HEK293 (cell line): ENCODE data around the gene MFAP1.

Source experiments
- CTCF ChIA-PET: fragments of 350-600 bp; formaldehyde crosslinking; extraction: SDS; loops from one replicate; lab custom pipeline; 2021; ENCODE audit warnings: antibody characterized with exemption; lab: Yijun Ruan, JAX
- POLR2A ChIA-PET: fragments of 300-600 bp; formaldehyde crosslinking; extraction: SDS; loops from one replicate; lab custom pipeline; 2020; ENCODE audit warnings: antibody characterized with exemption, inconsistent platforms; lab: Yijun Ruan, JAX
- H3K27ac ChIP-seq: fragments of 200-500 bp; sonication (Bioruptor generic); 2 replicates; pipeline ENCODE4 v1.5.1; 2014; ENCODE audit warnings: low read depth, low read length, control low read depth, inconsistent platforms; ENCODE audit errors: extremely low read depth
- H3K36me3 ChIP-seq, 2 experiments: fragments of 200-500 bp in 1 of 2; sonication (Bioruptor generic) in 1 of 2; 1 replicate in 1 of 2; 2 replicates in 1 of 2; pipeline ENCODE4 v1.5.1; 2014 to 2017; ENCODE audit warnings: inconsistent platforms in 2 of 2, low read length in 2 of 2; ENCODE audit not compliant: control insufficient read depth in 2 of 2, insufficient read depth in 1 of 2
- H3K4me1 ChIP-seq: fragments of 200-500 bp; sonication (Bioruptor generic); 2 replicates; pipeline ENCODE4 v1.5.1; 2014; ENCODE audit warnings: mild to moderate bottlenecking, low read length, inconsistent platforms; ENCODE audit not compliant: control insufficient read depth, insufficient read depth
- H3K4me3 ChIP-seq: 2 replicates; pipeline ENCODE4 v1.5.1; 2011; ENCODE audit warnings: low read depth, mild to moderate bottlenecking, control low read depth, low read length, moderate library complexity
- H3K9me3 ChIP-seq: fragments of 200-500 bp; sonication (Bioruptor generic); 2 replicates; pipeline ENCODE4 v1.5.1; 2014; ENCODE audit warnings: low read depth, low read length, inconsistent platforms; ENCODE audit not compliant: control insufficient read depth, insufficient read depth
- BCL11A ChIP-seq: fragments of 450-650 bp; formaldehyde crosslinking; IDR thresholded peaks from 2 replicates; pipeline ENCODE4 v1.5.1; 2016; ENCODE audit warnings: low read depth, missing biosample characterization, missing genetic modification characterization
- GLI4 ChIP-seq: fragments of 450-650 bp; formaldehyde crosslinking; IDR thresholded peaks from 2 replicates; pipeline ENCODE4 v1.5.1; 2016; ENCODE audit warnings: missing biosample characterization, missing genetic modification characterization
- IKZF3 ChIP-seq: fragments of 450-650 bp; IDR thresholded peaks from 2 replicates; pipeline ENCODE4 v1.5.0; 2018; ENCODE audit warnings: missing biosample characterization, mild to moderate bottlenecking, missing genetic modification characterization, moderate library complexity
- KLF10 ChIP-seq: fragments of 450-650 bp; IDR thresholded peaks from 2 replicates; pipeline ENCODE4 v1.5.1; 2018; ENCODE audit warnings: missing biosample characterization, mild to moderate bottlenecking, missing genetic modification characterization
- KLF9 ChIP-seq: fragments of 450-650 bp; formaldehyde crosslinking; IDR thresholded peaks from 2 replicates; pipeline ENCODE4 v1.5.1; 2016; ENCODE audit warnings: missing biosample characterization, missing genetic modification characterization, low read depth
- MZF1 ChIP-seq: fragments of 450-650 bp; formaldehyde crosslinking; IDR thresholded peaks from 2 replicates; pipeline ENCODE4 v1.5.1; 2017; ENCODE audit warnings: missing biosample characterization, missing genetic modification characterization, borderline replicate concordance
- REPIN1 ChIP-seq: fragments of 450-650 bp; formaldehyde crosslinking; IDR thresholded peaks from 2 replicates; pipeline ENCODE4 v1.5.1; 2017; ENCODE audit warnings: missing biosample characterization, missing genetic modification characterization, low read depth
- SALL2 ChIP-seq: fragments of 450-650 bp; formaldehyde crosslinking; IDR thresholded peaks from 2 replicates; pipeline ENCODE4 v1.5.0; 2017; ENCODE audit warnings: missing biosample characterization, mild to moderate bottlenecking, missing genetic modification characterization, borderline replicate concordance
- SCRT1 ChIP-seq: fragments of 450-650 bp; formaldehyde crosslinking; IDR thresholded peaks from 2 replicates; pipeline ENCODE4 v1.5.1; 2016; ENCODE audit warnings: missing biosample characterization, missing genetic modification characterization, borderline replicate concordance
- ZBTB8A ChIP-seq: fragments of 450-650 bp; formaldehyde crosslinking; IDR thresholded peaks from 2 replicates; pipeline ENCODE4 v1.5.1; 2016; ENCODE audit warnings: missing biosample characterization, missing genetic modification characterization
- ZFP3 ChIP-seq: fragments of 450-650 bp; formaldehyde crosslinking; IDR thresholded peaks from 2 replicates; pipeline ENCODE4 v1.5.1; 2016; ENCODE audit warnings: low read depth, missing biosample characterization, missing genetic modification characterization
- ZNF132 ChIP-seq: fragments of 450-650 bp; formaldehyde crosslinking; IDR thresholded peaks from 2 replicates; pipeline ENCODE4 v1.5.1; 2017; ENCODE audit warnings: missing biosample characterization, missing genetic modification characterization, borderline replicate concordance
- ZNF146 ChIP-seq: fragments of 450-650 bp; formaldehyde crosslinking; IDR thresholded peaks from 2 replicates; pipeline ENCODE4 v1.5.1; 2016; ENCODE audit warnings: missing biosample characterization, missing genetic modification characterization
- ZNF2 ChIP-seq: fragments of 450-650 bp; formaldehyde crosslinking; IDR thresholded peaks from 2 replicates; pipeline ENCODE4 v1.5.1; 2016; ENCODE audit warnings: missing biosample characterization, missing genetic modification characterization
- ZNF221 ChIP-seq: fragments of 450-650 bp; formaldehyde crosslinking; IDR thresholded peaks from 2 replicates; pipeline ENCODE4 v1.5.1; 2017; ENCODE audit warnings: missing biosample characterization, missing genetic modification characterization, borderline replicate concordance
- ZNF311 ChIP-seq: fragments of 450-650 bp; formaldehyde crosslinking; IDR thresholded peaks from 2 replicates; pipeline ENCODE4 v1.5.1; 2017; ENCODE audit warnings: missing biosample characterization, missing genetic modification characterization, borderline replicate concordance
- ZNF423 ChIP-seq: fragments of 450-650 bp; formaldehyde crosslinking; IDR thresholded peaks from 2 replicates; pipeline ENCODE4 v1.5.1; 2016; ENCODE audit warnings: missing biosample characterization, missing genetic modification characterization
- ZNF521 ChIP-seq: fragments of 450-650 bp; formaldehyde crosslinking; IDR thresholded peaks from 2 replicates; pipeline ENCODE4 v1.5.1; 2017; ENCODE audit warnings: missing biosample characterization, mild to moderate bottlenecking, missing genetic modification characterization
- ZNF561 ChIP-seq: fragments of 450-650 bp; IDR thresholded peaks from 2 replicates; pipeline ENCODE4 v1.5.1; 2018; ENCODE audit warnings: missing biosample characterization, missing genetic modification characterization, borderline replicate concordance
- ZNF600 ChIP-seq: fragments of 450-650 bp; formaldehyde crosslinking; IDR thresholded peaks from 2 replicates; pipeline ENCODE4 v1.5.1; 2016; ENCODE audit warnings: missing biosample characterization, missing genetic modification characterization
- ZNF610 ChIP-seq: fragments of 450-650 bp; formaldehyde crosslinking; IDR thresholded peaks from 2 replicates; pipeline ENCODE4 v1.5.1; 2016; ENCODE audit warnings: missing biosample characterization, missing genetic modification characterization, borderline replicate concordance
- ZNF658 ChIP-seq: fragments of 450-650 bp; formaldehyde crosslinking; IDR thresholded peaks from 2 replicates; pipeline ENCODE4; 2016; ENCODE audit warnings: missing biosample characterization, missing genetic modification characterization
- ZNF664 ChIP-seq: fragments of 450-650 bp; formaldehyde crosslinking; IDR thresholded peaks from 2 replicates; pipeline ENCODE4 v1.5.1; 2016; ENCODE audit warnings: missing biosample characterization, missing genetic modification characterization
- ZNF707 ChIP-seq: fragments of 450-650 bp; formaldehyde crosslinking; IDR thresholded peaks from 2 replicates; pipeline ENCODE4 v1.5.1; 2016; ENCODE audit warnings: missing biosample characterization, missing genetic modification characterization
- ZNF785 ChIP-seq: fragments of 450-650 bp; formaldehyde crosslinking; IDR thresholded peaks from 2 replicates; pipeline ENCODE4 v1.5.1; 2016; ENCODE audit warnings: missing biosample characterization, missing genetic modification characterization
- ZNF837 ChIP-seq: fragments of 450-650 bp; formaldehyde crosslinking; IDR thresholded peaks from 2 replicates; pipeline ENCODE4 v1.5.1; 2016; ENCODE audit warnings: missing biosample characterization, missing genetic modification characterization
- ZNF843 ChIP-seq: fragments of 450-650 bp; formaldehyde crosslinking; IDR thresholded peaks from 2 replicates; pipeline ENCODE4 v1.5.1; 2016; ENCODE audit warnings: missing biosample characterization, missing genetic modification characterization
- ZXDB ChIP-seq: fragments of 450-650 bp; formaldehyde crosslinking; IDR thresholded peaks from 2 replicates; pipeline ENCODE4 v1.5.1; 2016; ENCODE audit warnings: missing biosample characterization, missing genetic modification characterization
- TF ChIP-seq, protein P1 (sequence below): fragments of 450-650 bp; formaldehyde crosslinking; IDR thresholded peaks from 2 replicates; pipeline ENCODE4 v1.5.1; 2016; ENCODE audit warnings: missing biosample characterization, missing genetic modification characterization
- TF ChIP-seq, protein P2 (sequence below): fragments of 450-650 bp; formaldehyde crosslinking; conservative IDR thresholded peaks from 2 replicates; pipeline ENCODE4 v1.5.1; 2016; ENCODE audit warnings: low read depth, missing biosample characterization, missing genetic modification characterization
- TF ChIP-seq, protein P3 (sequence below): fragments of 450-650 bp; formaldehyde crosslinking; IDR thresholded peaks from 2 replicates; pipeline ENCODE4 v1.5.1; 2016; ENCODE audit warnings: missing biosample characterization, missing genetic modification characterization

Gene MFAP1

GRCh38 chr15:43800286-43801141 lies 24.0 kb downstream of the MFAP1 start, which contains the start of gene HYPK:
Gene HYPK (plus strand): TSS chr15:43800599. CDS start chr15:43800623, 24 bp downstream.
- Histone ChIP-seq H3K4me3 (peak within 1 kb of the TSS; percentile 88), H3K27ac (peak within 1 kb of the TSS; percentile 65), H3K9me3 (no peaks in the 10 kb centered on the region), H3K4me1 (0 out of 2 replicates have a peak, but pooled peaks cover 3% of the 10 kb centered on the region), H3K36me3 (peaks cover 5 to 70% of the 10 kb centered on the region in 2 experiments)
- ChIA-PET POLR2A (interaction anchor here (0.9 to 2.1 kb wide), 4 partner anchors 9 to 24 kb away, joined by 4 to 12 read pairs (median 7); partner anchors contain the start of genes ELL3 and MFAP1), CTCF (no interaction called here)
- TF ChIP-seq ZNF664 (tag by site-specific recombination) (no peak), SCRT1 (tag by site-specific recombination) (no peak), ZNF600 (tag by site-specific recombination) (peak; percentile 87), ZNF521 (tag by site-specific recombination) (no peak), ZNF843 (no peak), BCL11A (tag by site-specific recombination) (no peak), ZNF707 (tag by site-specific recombination) (no peak), ZNF610 (no peak), ZNF2 (tag by site-specific recombination) (peak; percentile 81; the same call in 1 of the 2 replicates), ZBTB8A (no peak), ZNF785 (tag by site-specific recombination) (no peak), KLF10 (tag by site-specific recombination) (no peak), IKZF3 (tag by site-specific recombination) (no peak), REPIN1 (tag by site-specific recombination) (no peak; the same call in 1 of the 2 replicates), MZF1 (tag by site-specific recombination) (peak; percentile 42; the same call in 1 of the 2 replicates), ZNF132 (tag by site-specific recombination) (no peak), ZFP3 (no peak), ZNF311 (tag by site-specific recombination) (no peak), ZNF837 (tag by site-specific recombination) (no peak), GLI4 (tag by site-specific recombination) (no peak), SALL2 (tag by site-specific recombination) (no peak), ZNF423 (tag by site-specific recombination) (no peak), ZXDB (tag by site-specific recombination) (peak; percentile 79; the same call in 1 of the 2 replicates), KLF9 (peak; percentile 91), ZNF221 (no peak), ZNF561 (tag by site-specific recombination) (no peak), ZNF658 (no peak), ZNF146 (tag by site-specific recombination) (no peak)
- TF ChIP-seq, protein P1, sequence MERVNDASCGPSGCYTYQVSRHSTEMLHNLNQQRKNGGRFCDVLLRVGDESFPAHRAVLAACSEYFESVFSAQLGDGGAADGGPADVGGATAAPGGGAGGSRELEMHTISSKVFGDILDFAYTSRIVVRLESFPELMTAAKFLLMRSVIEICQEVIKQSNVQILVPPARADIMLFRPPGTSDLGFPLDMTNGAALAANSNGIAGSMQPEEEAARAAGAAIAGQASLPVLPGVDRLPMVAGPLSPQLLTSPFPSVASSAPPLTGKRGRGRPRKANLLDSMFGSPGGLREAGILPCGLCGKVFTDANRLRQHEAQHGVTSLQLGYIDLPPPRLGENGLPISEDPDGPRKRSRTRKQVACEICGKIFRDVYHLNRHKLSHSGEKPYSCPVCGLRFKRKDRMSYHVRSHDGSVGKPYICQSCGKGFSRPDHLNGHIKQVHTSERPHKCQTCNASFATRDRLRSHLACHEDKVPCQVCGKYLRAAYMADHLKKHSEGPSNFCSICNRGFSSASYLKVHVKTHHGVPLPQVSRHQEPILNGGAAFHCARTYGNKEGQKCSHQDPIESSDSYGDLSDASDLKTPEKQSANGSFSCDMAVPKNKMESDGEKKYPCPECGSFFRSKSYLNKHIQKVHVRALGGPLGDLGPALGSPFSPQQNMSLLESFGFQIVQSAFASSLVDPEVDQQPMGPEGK (tag by site-specific recombination), result peak; percentile 77
- TF ChIP-seq, protein P2, sequence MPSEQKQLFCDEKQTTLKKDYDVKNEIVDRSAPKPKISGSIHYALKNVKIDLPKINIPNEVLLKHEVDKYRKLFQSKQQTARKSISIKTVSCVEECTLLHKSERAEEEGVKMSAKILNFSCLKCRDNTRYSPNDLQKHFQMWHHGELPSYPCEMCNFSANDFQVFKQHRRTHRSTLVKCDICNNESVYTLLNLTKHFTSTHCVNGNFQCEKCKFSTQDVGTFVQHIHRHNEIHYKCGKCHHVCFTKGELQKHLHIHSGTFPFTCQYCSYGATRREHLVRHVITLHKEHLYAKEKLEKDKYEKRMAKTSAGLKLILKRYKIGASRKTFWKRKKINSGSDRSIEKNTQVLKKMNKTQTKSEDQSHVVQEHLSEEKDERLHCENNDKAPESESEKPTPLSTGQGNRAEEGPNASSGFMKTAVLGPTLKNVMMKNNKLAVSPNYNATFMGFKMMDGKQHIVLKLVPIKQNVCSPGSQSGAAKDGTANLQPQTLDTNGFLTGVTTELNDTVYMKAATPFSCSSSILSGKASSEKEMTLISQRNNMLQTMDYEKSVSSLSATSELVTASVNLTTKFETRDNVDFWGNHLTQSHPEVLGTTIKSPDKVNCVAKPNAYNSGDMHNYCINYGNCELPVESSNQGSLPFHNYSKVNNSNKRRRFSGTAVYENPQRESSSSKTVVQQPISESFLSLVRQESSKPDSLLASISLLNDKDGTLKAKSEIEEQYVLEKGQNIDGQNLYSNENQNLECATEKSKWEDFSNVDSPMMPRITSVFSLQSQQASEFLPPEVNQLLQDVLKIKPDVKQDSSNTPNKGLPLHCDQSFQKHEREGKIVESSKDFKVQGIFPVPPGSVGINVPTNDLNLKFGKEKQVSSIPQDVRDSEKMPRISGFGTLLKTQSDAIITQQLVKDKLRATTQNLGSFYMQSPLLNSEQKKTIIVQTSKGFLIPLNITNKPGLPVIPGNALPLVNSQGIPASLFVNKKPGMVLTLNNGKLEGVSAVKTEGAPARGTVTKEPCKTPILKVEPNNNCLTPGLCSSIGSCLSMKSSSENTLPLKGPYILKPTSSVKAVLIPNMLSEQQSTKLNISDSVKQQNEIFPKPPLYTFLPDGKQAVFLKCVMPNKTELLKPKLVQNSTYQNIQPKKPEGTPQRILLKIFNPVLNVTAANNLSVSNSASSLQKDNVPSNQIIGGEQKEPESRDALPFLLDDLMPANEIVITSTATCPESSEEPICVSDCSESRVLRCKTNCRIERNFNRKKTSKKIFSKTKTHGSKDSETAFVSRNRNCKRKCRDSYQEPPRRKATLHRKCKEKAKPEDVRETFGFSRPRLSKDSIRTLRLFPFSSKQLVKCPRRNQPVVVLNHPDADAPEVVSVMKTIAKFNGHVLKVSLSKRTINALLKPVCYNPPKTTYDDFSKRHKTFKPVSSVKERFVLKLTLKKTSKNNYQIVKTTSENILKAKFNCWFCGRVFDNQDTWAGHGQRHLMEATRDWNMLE (tag by site-specific recombination), result peak; percentile 62
- TF ChIP-seq, protein P3, sequence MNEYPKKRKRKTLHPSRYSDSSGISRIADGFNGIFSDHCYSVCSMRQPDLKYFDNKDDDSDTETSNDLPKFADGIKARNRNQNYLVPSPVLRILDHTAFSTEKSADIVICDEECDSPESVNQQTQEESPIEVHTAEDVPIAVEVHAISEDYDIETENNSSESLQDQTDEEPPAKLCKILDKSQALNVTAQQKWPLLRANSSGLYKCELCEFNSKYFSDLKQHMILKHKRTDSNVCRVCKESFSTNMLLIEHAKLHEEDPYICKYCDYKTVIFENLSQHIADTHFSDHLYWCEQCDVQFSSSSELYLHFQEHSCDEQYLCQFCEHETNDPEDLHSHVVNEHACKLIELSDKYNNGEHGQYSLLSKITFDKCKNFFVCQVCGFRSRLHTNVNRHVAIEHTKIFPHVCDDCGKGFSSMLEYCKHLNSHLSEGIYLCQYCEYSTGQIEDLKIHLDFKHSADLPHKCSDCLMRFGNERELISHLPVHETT, result peak; percentile 53; the same call in 1 of the 2 replicates
